Heart left ventricle (tissue), 13 donors: ENCODE results near the gene KRT2.

Source experiments
- POLR2A ChIP-seq, 2 donors: fragments of 450-650 bp; IDR thresholded peaks; one replicate each; pipeline ENCODE4 v1.6.1; 2017; ENCODE audit warnings: antibody characterized with exemption in 2 of 2, mild to moderate bottlenecking in 2 of 2, moderate library complexity in 2 of 2
- TF ChIP-seq, protein P1 (sequence below), 12 donors: fragments of 200-600 bp; sonication (generic) in 4 of 12; IDR thresholded peaks; one replicate each; pipeline versions ENCODE4 v1.5.0 to v1.8.0; 2018 to 2022; ENCODE audit warnings: antibody characterized with exemption in 12 of 12, mild to moderate bottlenecking in 5 of 12
- donor health status: ischemic (EF 13 %, LVEDD 7.1; RV severe dilation, severe dysfunction).
- donor health status: DM: no; HTN: yes; CAD: no.
- donor health status: DM: no; HTN: no; CAD: no.
- donor health status: ischemic (EF 25% LVEDD 6.9; RV normal size, moderate dysfunction).
- donor health status: ischemic (EF 25% LVEDD 5.7; RV mildly dilated, moderate dysfunction).
- donor health status: ischemic (EF 35%, LVEDD 5.7; RV mildly dilated, moderate dysfunction).
- donor health status: nonischemic (EF 11% LVEDD 7.7; RV severe dilation, severe dysfunction).
- donor health status: DM: yes; HTN: yes; CAD: no.
- donor health status: PGD.
- donor health status: ischemic (EF 29% LVEDD 5.4; RV normal size, mild dysfunction).
- donor health status: nonischemic (EF 23%, LVEDD 6.1; RV moderate dilation, normal function).

DNA sequence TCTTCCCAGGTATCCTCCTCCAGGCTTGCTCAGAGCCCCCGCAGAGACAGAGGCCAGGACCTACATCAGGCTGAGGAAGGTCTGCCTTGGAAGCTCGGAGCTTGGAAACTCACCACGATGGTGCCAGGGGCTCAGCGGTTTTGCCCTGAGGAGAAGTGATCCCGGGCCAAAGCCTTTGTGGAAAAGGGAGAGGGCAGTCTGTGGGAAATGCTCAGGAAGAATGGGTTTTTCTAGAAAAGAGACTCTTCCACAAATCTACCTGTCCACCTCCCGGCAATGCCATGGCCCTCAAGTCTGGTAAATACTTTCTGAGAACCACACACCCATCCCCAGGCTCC is 8.0 kb downstream of the KRT2 start:
- TF ChIP-seq, protein P1, sequence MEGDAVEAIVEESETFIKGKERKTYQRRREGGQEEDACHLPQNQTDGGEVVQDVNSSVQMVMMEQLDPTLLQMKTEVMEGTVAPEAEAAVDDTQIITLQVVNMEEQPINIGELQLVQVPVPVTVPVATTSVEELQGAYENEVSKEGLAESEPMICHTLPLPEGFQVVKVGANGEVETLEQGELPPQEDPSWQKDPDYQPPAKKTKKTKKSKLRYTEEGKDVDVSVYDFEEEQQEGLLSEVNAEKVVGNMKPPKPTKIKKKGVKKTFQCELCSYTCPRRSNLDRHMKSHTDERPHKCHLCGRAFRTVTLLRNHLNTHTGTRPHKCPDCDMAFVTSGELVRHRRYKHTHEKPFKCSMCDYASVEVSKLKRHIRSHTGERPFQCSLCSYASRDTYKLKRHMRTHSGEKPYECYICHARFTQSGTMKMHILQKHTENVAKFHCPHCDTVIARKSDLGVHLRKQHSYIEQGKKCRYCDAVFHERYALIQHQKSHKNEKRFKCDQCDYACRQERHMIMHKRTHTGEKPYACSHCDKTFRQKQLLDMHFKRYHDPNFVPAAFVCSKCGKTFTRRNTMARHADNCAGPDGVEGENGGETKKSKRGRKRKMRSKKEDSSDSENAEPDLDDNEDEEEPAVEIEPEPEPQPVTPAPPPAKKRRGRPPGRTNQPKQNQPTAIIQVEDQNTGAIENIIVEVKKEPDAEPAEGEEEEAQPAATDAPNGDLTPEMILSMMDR (IDR thresholded peaks at IDR 0.05) = no peak
- no peak for TF ChIP-seq POLR2A (IDR thresholded peaks at IDR 0.05)
